LNCAP (cell line): ENCODE results near the gene IRAG1.

Source experiments
- TF ChIP-seq, protein P1 (sequence below): fragments of 450-650 bp; IDR thresholded peaks from 2 replicates; pipeline ENCODE4 v1.5.1; 2017; ENCODE audit warnings: mild to moderate bottlenecking

Gene IRAG1

DNA sequence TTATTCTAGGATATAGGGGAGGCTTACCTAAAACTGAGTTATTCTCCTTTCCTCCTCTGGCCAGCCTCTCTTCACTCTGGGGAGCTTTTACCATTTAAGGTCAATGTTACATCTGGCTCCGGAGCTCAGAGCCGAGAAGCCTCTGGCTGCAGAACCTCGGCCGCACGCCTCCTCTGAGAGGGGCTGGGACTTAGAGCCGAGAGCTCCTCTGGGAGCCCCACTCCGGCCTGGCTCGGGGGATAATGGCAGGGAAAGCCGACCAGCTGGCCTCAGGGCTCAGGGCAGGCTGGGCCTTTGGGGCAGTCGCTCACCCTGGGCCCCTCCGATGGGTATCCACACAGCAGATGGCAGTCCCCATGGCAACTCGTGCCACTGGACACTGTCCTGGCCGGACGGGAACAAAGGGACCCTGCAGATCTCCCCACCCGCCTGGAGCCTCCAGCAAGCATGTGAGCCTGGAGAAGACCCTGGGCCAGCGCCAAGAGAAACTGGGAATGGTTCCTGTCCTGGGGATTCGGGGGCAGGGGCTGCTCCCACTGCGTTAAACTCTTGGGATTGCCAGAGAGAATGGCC, at the start of gene IRAG1:
IRAG1 (minus strand) TSS at position 247 of the 573 bp plus-strand sequence; CDS start at position 94, 153 bp downstream.
- TF ChIP-seq, protein P1, sequence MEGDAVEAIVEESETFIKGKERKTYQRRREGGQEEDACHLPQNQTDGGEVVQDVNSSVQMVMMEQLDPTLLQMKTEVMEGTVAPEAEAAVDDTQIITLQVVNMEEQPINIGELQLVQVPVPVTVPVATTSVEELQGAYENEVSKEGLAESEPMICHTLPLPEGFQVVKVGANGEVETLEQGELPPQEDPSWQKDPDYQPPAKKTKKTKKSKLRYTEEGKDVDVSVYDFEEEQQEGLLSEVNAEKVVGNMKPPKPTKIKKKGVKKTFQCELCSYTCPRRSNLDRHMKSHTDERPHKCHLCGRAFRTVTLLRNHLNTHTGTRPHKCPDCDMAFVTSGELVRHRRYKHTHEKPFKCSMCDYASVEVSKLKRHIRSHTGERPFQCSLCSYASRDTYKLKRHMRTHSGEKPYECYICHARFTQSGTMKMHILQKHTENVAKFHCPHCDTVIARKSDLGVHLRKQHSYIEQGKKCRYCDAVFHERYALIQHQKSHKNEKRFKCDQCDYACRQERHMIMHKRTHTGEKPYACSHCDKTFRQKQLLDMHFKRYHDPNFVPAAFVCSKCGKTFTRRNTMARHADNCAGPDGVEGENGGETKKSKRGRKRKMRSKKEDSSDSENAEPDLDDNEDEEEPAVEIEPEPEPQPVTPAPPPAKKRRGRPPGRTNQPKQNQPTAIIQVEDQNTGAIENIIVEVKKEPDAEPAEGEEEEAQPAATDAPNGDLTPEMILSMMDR: no peak

GRCh38 chr11:10742460-10743208, 49.1 kb upstream of the IRAG1 start:
- TF ChIP-seq, protein P1: no peak

DNA sequence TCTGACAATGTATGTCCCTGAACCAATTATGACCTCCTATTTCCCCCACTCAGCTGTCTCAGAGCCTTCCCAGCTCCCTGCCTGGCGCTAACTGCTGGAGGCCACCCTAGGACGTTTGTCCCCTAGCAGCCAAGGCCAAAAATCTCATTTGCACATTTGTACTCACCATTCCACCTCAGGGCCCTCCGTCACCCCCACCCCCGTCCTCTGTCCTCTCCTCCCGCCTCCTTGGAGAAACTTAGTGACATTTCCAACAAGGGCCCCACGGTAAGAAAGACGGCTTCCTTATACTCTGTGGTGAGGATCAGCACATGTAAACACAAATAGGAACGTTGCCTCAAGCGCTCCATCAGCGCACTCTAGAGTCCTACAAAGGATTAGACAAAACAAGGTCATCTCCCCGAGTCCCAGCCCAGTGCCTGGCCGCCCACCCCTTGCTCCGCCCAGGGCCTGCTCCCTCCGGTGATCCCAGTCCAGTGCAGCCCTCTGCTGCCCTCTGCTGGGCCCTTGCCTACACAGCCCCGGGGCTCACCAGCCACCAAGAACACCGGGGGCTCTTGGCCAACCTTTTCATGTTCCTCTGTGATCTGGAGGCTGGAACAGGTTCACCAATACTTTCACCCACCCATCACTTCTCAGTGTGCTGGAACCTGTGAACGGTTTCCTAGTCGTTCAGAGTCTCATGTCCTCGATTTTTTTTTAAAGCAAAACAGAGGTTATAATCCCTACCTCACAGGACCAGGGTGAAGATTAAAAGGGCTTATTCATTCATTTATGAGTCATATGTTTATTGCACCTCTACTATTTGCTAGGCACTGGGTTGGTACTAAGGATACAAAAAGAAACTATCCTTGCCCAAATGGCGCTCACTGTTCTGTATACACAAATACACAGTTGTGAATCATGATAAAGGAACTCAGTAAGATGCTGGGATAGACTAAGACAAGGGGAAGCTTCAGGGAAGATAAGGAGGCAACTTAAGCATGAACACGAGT, 42.2 kb upstream of the IRAG1 start:
- TF ChIP-seq, protein P1: peak; percentile 99

GRCh38 chr11:10731064-10731680, 37.6 kb upstream of the IRAG1 start:
- TF ChIP-seq, protein P1: no peak

DNA sequence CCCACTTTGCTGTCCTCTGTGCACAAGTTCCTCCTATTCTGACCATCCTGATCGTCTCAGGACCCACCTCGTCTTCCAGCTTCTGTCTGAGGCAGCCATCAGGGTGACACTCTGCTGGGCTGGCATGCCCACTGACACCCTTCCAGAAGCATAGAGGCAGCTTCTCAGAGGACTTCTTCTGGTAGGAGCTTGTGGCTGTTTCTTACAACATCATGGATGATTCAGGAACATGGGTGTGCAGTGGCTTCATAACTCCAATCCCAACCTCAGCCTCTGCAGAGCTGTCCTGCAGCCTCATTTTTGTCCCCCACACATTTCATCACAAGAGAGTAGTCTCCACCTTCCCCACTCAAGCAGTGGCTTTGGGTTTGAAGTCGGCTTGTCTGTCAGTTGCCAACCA, 36.6 kb upstream of the IRAG1 start:
- TF ChIP-seq, protein P1: no peak

- TF ChIP-seq, protein P1: no peak
Observed at GRCh38 chr11:10728789-10729472, 35.4 kb upstream of the IRAG1 start.
